Transverse colon (tissue), 4 donors: ENCODE data around the gene CCBE1.

ENCODE experiments used
- CTCF ChIP-seq, 5 experiments: fragments of 200-600 bp in 3 of 5; fragments of 450-650 bp in 2 of 5; sonication (generic) in 3 of 5; IDR thresholded peaks; 1 replicate in 2 of 5; 2 replicates in 3 of 5; pipeline ENCODE4 v1.5.1; 2016 to 2017; ENCODE audit warnings: antibody characterized with exemption in 5 of 5, inconsistent platforms in 3 of 5, mild to moderate bottlenecking in 2 of 5, moderate library complexity in 1 of 5
- EP300 ChIP-seq: sonication (generic); formaldehyde crosslinking; IDR thresholded peaks from one replicate; pipeline ENCODE4 v1.6.1; 2017; ENCODE audit warnings: antibody characterized with exemption, low read depth
- POLR2A ChIP-seq: fragments of 450-650 bp; IDR thresholded peaks from one replicate; pipeline ENCODE4 v1.6.1; 2016; ENCODE audit warnings: antibody characterized with exemption, mild to moderate bottlenecking, moderate library complexity
- POLR2AphosphoS5 ChIP-seq, 3 donors: sonication (generic); formaldehyde crosslinking; IDR thresholded peaks; one replicate each; pipeline ENCODE4 v1.6.1; 2016; ENCODE audit warnings: antibody characterized with exemption in 3 of 3

- no peak for TF ChIP-seq CTCF (IDR thresholded peaks at IDR 0.05)
- TF ChIP-seq POLR2AphosphoS5 (IDR thresholded peaks at IDR 0.05) = no peak
- TF ChIP-seq POLR2A = no peak
- TF ChIP-seq EP300 = no peak
These were observed 3.3 kb upstream of the CCBE1 start for GRCh38 chr18:59700535-59700967.
